ENCODE measurements around the gene RFWD3. TPM values are rescaled to one million over a fixed set of nuclear protein-coding genes. Genes with fewer than 3 reads are reported as not detected.

The RFWD3 gene, protein sequence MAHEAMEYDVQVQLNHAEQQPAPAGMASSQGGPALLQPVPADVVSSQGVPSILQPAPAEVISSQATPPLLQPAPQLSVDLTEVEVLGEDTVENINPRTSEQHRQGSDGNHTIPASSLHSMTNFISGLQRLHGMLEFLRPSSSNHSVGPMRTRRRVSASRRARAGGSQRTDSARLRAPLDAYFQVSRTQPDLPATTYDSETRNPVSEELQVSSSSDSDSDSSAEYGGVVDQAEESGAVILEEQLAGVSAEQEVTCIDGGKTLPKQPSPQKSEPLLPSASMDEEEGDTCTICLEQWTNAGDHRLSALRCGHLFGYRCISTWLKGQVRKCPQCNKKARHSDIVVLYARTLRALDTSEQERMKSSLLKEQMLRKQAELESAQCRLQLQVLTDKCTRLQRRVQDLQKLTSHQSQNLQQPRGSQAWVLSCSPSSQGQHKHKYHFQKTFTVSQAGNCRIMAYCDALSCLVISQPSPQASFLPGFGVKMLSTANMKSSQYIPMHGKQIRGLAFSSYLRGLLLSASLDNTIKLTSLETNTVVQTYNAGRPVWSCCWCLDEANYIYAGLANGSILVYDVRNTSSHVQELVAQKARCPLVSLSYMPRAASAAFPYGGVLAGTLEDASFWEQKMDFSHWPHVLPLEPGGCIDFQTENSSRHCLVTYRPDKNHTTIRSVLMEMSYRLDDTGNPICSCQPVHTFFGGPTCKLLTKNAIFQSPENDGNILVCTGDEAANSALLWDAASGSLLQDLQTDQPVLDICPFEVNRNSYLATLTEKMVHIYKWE
- total RNA-seq (2012; rRNA removed) (27.6 and 28.3 TPM in 2 replicates), polyA plus RNA-seq (2012; rRNA removed) (14.9 and 16.7 TPM in 2 replicates), Bru-seq, nascent RNA (percentile 75 among the genes with signal in this experiment), BruChase-seq, experiment 1, labeled RNA remaining after a 6-hour chase (percentile 73 among the genes with signal in this experiment), BruChase-seq, experiment 2, labeled RNA remaining after a 2-hour chase (percentile 74 among the genes with signal in this experiment)
- 5.4 and 7.1 TPM in 2 replicates for polyA plus RNA-seq (2012; cell fraction: cytosol; rRNA removed)
- polyA plus RNA-seq (2012; cell fraction: nucleus; rRNA removed; ENCODE audit: low replicate concordance): 10.9 and 17.0 TPM in 2 replicates
- long read RNA-seq, full-length matches to known transcripts: 9 of 16 reads
- long read RNA-seq, partial matches to known transcripts: 5 of 16 reads
- long read RNA-seq, other reads (novel, unspliced or antisense): 2 of 16 reads

DNA sequence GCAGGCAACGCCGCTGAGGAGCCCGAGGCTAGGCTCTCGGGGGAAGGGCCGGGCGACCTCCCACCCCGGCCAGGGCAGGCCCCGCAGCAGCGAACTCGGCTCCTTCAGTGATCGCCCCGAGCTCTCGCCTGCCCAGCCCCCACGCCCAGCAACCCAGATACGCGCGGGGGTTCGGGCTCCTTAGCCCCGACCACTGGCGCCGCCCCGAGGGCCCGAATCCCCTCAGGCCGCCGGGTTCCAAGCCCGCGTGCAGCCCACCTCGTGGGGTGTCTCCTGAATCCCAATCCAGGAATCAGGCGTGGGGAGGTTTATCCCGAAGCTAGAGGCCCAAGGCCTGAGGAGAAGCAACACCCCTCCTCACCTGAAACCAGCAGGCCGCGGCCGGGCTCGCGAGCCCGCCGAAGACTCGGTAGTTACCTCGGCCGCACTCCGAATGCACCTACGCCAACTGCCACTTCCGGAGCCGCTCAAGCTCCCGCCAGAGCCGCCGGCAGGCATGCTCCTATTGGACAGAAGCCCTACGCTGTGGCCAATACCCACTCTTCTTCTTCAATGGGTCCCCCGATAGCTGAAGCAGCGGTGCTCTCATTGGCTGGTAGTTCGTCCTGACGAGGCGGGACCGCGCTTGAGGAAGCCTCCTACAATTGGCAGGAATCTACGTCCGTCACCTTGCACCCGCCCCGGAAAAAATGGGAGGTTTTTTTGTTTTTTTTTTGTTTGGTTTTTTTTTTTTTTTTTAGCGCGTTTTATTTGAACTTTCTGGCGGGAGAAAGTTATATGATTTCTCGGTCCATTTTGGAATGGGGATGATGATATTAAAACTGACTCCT lies at the start of gene RFWD3:
Gene RFWD3, minus strand, starts transcription at position 453 of the 830 bp plus-strand sequence. CDS start 5,428 bp downstream, outside the sequence.
- Histone ChIP-seq H2BK120ac (ENCODE audit: low read depth, low read length) (peak within 1 kb of the TSS; percentile 22; the same call in 1 of the 2 replicates), H3K4me3 (ENCODE audit: insufficient read depth, low read depth, low read length) (peak within 1 kb of the TSS; percentile 89), H3K4ac (ENCODE audit: low read depth, low read length) (peak within 1 kb of the TSS; percentile 68), H2BK5ac (ENCODE audit: low read depth, low read length, poor library complexity, severe bottlenecking) (peak within 1 kb of the TSS; percentile 49), H3K9me1 (ENCODE audit: insufficient read depth, low read length) (0 out of 2 replicates have a peak, but pooled peaks cover 3% of the 10 kb centered on the region), H2BK20ac (ENCODE audit: low read depth, low read length) (no peak within 1 kb of the TSS), H4K5ac (ENCODE audit: low read depth, low read length) (peak within 1 kb of the TSS; percentile 89), H4K8ac (ENCODE audit: low read depth in 2 of 2, low read length in 2 of 2) (peak within 1 kb of the TSS; percentile 83 to 94), H2AK5ac (ENCODE audit: low read depth, low read length) (peak within 1 kb of the TSS; percentile 35), H3K9me3 (ENCODE audit: control insufficient read depth, insufficient read depth, low read length) (no peaks in the 10 kb centered on the region), H3K23ac (ENCODE audit: low read depth, low read length) (peak within 1 kb of the TSS; percentile 71; the same call in 1 of the 2 replicates), H3K14ac (replicated peaks; ENCODE audit: low read depth, low read length) (peak within 1 kb of the TSS; percentile 64), H3K27me3 (ENCODE audit: control insufficient read depth, insufficient read depth, low read length) (no peaks in the 10 kb centered on the region), H2BK15ac (ENCODE audit: low read depth, low read length) (peak within 1 kb of the TSS; percentile 62; the same call in 1 of the 3 replicates), H2AFZ (replicated peaks; ENCODE audit: low read length, poor library complexity) (peak within 1 kb of the TSS; percentile 94), H3K4me1 (ENCODE audit: control insufficient read depth, insufficient read depth, low read length) (no peaks in the 10 kb centered on the region), H3K27ac (ENCODE audit: insufficient read depth, low read length) (peak within 1 kb of the TSS; percentile 70), H4K20me1 (ENCODE audit: insufficient read depth, low read length) (no peaks in the 10 kb centered on the region; the same call in none of the 2 replicates), H4K91ac (ENCODE audit: insufficient read depth, low read depth, low read length) (peak within 1 kb of the TSS; percentile 53), H3K36me3 (ENCODE audit: control insufficient read depth, insufficient read depth, low read length) (peaks cover 17% of the 10 kb centered on the region), H3K18ac (ENCODE audit: low read depth, low read length) (peak within 1 kb of the TSS; percentile 45; the same call in 1 of the 2 replicates), H3K4me2 (ENCODE audit: low read depth, low read length) (peak within 1 kb of the TSS; percentile 96), H3K79me1 (ENCODE audit: low read depth in 1 of 2, low read length in 2 of 2) (peaks cover 22 to 24% of the 10 kb centered on the region in 2 experiments), H3K9ac (ENCODE audit: low read depth, low read length) (peak within 1 kb of the TSS; percentile 82), H3K56ac (ENCODE audit: extremely low read depth, insufficient read depth, low read length) (peak within 1 kb of the TSS; percentile 75), H2AK9ac (replicated peaks; ENCODE audit: low read depth, low read length, poor library complexity) (peak within 1 kb of the TSS; percentile 93)
- in situ Hi-C loops (cut with MboI; ENCODE audit: low sequenced_read_pairs) (no loop called here), dilution Hi-C loops (cut with HindIII; ENCODE audit: low sequenced_read_pairs, unreplicated experiment) (no loop called here), intact Hi-C loops (cut with micrococcal nuclease) (no loop called here)
- ChIA-PET CTCF (interaction anchor here (0.6 kb wide), 1 partner anchor 9 kb away, joined by 3 read pairs; no protein-coding TSS in a partner anchor), POLR2A (ENCODE audit: unreplicated experiment) (interaction anchor here (0.6 kb wide), 1 partner anchor 137 kb away, joined by 3 read pairs; no protein-coding TSS in a partner anchor)
- 1% methylated on average over 16 of the region's 63 CpGs; no CpG with 5 or more reads in 1 of the 2 experiments for WGBS, 2 experiments (ENCODE audit: extremely low coverage in 2 of 2, insufficient read length in 1 of 2)
- TF ChIP-seq CHD1 (IDR thresholded peaks at IDR 0.05; ENCODE audit: low read depth, low read length): no peak
- TF ChIP-seq RCOR1 (IDR thresholded peaks at IDR 0.05; ENCODE audit: insufficient replicate concordance, low read length): no peak
- peak; percentile 73; the same call in 1 of the 2 replicates for TF ChIP-seq MXI1 (IDR thresholded peaks at IDR 0.05; ENCODE audit: borderline replicate concordance, low read depth, low read length)
- TF ChIP-seq MAFK (IDR thresholded peaks at IDR 0.05; ENCODE audit: low read depth, low read length): peak; percentile 56; the same call in 1 of the 2 replicates
- TF ChIP-seq FOS (IDR thresholded peaks at IDR 0.05; ENCODE audit: low read depth, low read length): peak; percentile 55; the same call in 1 of the 2 replicates
- peak; percentile 91 for TF ChIP-seq POLR2A (IDR thresholded peaks at IDR 0.05; ENCODE audit: low read depth, low read length)
- TF ChIP-seq, protein P1, sequence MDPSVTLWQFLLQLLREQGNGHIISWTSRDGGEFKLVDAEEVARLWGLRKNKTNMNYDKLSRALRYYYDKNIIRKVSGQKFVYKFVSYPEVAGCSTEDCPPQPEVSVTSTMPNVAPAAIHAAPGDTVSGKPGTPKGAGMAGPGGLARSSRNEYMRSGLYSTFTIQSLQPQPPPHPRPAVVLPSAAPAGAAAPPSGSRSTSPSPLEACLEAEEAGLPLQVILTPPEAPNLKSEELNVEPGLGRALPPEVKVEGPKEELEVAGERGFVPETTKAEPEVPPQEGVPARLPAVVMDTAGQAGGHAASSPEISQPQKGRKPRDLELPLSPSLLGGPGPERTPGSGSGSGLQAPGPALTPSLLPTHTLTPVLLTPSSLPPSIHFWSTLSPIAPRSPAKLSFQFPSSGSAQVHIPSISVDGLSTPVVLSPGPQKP (IDR thresholded peaks at IDR 0.05; ENCODE audit: borderline replicate concordance, low read depth, low read length): no peak
- no peak for TF ChIP-seq BHLHE40 (IDR thresholded peaks at IDR 0.05; ENCODE audit: low read depth, low read length)
- TF ChIP-seq, protein P2, sequence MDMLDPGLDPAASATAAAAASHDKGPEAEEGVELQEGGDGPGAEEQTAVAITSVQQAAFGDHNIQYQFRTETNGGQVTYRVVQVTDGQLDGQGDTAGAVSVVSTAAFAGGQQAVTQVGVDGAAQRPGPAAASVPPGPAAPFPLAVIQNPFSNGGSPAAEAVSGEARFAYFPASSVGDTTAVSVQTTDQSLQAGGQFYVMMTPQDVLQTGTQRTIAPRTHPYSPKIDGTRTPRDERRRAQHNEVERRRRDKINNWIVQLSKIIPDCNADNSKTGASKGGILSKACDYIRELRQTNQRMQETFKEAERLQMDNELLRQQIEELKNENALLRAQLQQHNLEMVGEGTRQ (IDR thresholded peaks at IDR 0.05; ENCODE audit: low read depth, low read length): no peak
- 0 out of 2 replicates have a peak, but pooled peaks have one; percentile 34 for TF ChIP-seq RFX5 (IDR thresholded peaks at IDR 0.05; ENCODE audit: low read depth, low read length)
- peak; percentile 99 for DNase-seq
- BruUV-seq (replicated peaks): TSS peak; percentile 35
- ATAC-seq (ENCODE audit: low read depth): peak; percentile 100

All from IMR-90 (cell line).